IMR-90 (cell line): ENCODE measurements around the gene TMEM37. TPM values are rescaled to one million over a fixed set of nuclear protein-coding genes. Genes with fewer than 3 reads are reported as not detected.

Experiments
- ATAC-seq: fragments of 200-7000 bp; cut with Tn5 transposase; 2 replicates; pipeline ENCODE4 v1.9.1; 2020; ENCODE audit warnings: low read depth, mild to moderate bottlenecking, moderate library complexity
- BruUV-seq: library from RNA; stranded (reverse); fragments of 400-500 nt; replicated peaks from 2 replicates; lab custom pipeline; 2021; lab: Mats Ljungman, UMichigan
- CTCF ChIA-PET: fragments of 300-600 bp; formaldehyde crosslinking; extraction: SDS; loops from one replicate; lab custom pipeline; 2021; ENCODE audit warnings: antibody characterized with exemption; lab: Yijun Ruan, JAX
- POLR2A ChIA-PET: fragments of 300-600 bp; sonication (Branson Sonifier 250); formaldehyde crosslinking; loops from one replicate; lab custom pipeline; 2022; ENCODE audit warnings: antibody characterized with exemption; ENCODE audit not compliant: unreplicated experiment; lab: Charles Lee
- DNase-seq: peaks from one replicate; pipeline ENCODE4 v3.0.0; 2013
- H2AFZ ChIP-seq: replicated peaks from 2 replicates; pipeline ENCODE3; 2013; ENCODE audit warnings: low read length, mild to moderate bottlenecking; ENCODE audit not compliant: poor library complexity
- H2AK5ac ChIP-seq: 2 replicates; pipeline ENCODE4 v1.6.1; 2013; ENCODE audit warnings: low read depth, low read length, inconsistent platforms
- H2AK9ac ChIP-seq: replicated peaks from 2 replicates; pipeline ENCODE3; 2013; ENCODE audit warnings: mild to moderate bottlenecking, low read depth, low read length, moderate library complexity; ENCODE audit not compliant: poor library complexity
- H2BK120ac ChIP-seq: 2 replicates; pipeline ENCODE4 v1.6.1; 2013; ENCODE audit warnings: low read depth, low read length, inconsistent platforms
- H2BK15ac ChIP-seq: 3 replicates; pipeline ENCODE4 v1.6.1; 2013; ENCODE audit warnings: low read depth, low read length, inconsistent platforms
- H2BK20ac ChIP-seq: 2 replicates; pipeline ENCODE4 v1.6.1; 2013; ENCODE audit warnings: low read depth, mild to moderate bottlenecking, inconsistent platforms, low read length, moderate library complexity
- H2BK5ac ChIP-seq: 2 replicates; pipeline ENCODE4 v1.6.1; 2013; ENCODE audit warnings: mild to moderate bottlenecking, low read depth, low read length, inconsistent platforms; ENCODE audit not compliant: poor library complexity, severe bottlenecking
- H3K14ac ChIP-seq: replicated peaks from 2 replicates; pipeline ENCODE4 v1.6.1; 2013; ENCODE audit warnings: low read depth, low read length, inconsistent platforms
- H3K18ac ChIP-seq: 2 replicates; pipeline ENCODE4 v1.6.1; 2013; ENCODE audit warnings: low read depth, low read length, control low read depth
- H3K23ac ChIP-seq: 2 replicates; pipeline ENCODE4 v1.6.1; 2013; ENCODE audit warnings: low read depth, low read length, inconsistent platforms
- H3K27ac ChIP-seq: 2 replicates; pipeline ENCODE4 v1.5.1; 2013; ENCODE audit warnings: mild to moderate bottlenecking, control low read depth, low read length; ENCODE audit not compliant: insufficient read depth
- H3K27me3 ChIP-seq: 2 replicates; pipeline ENCODE4 v1.6.1; 2013; ENCODE audit warnings: low read length; ENCODE audit not compliant: control insufficient read depth, insufficient read depth
- H3K36me3 ChIP-seq: 2 replicates; pipeline ENCODE4 v1.6.1; 2013; ENCODE audit warnings: low read length, mixed read lengths; ENCODE audit not compliant: control insufficient read depth, insufficient read depth
- H3K4ac ChIP-seq: 2 replicates; pipeline ENCODE4 v1.6.1; 2013; ENCODE audit warnings: low read depth, low read length, inconsistent platforms
- H3K4me1 ChIP-seq: 2 replicates; pipeline ENCODE4 v1.6.1; 2013; ENCODE audit warnings: low read length, mixed read lengths; ENCODE audit not compliant: control insufficient read depth, insufficient read depth
- H3K4me2 ChIP-seq: 2 replicates; pipeline ENCODE4 v1.6.1; 2013; ENCODE audit warnings: low read depth, mild to moderate bottlenecking, control low read depth, low read length, moderate library complexity
- H3K4me3 ChIP-seq: 2 replicates; pipeline ENCODE4 v1.5.1; 2013; ENCODE audit warnings: low read depth, mild to moderate bottlenecking, control low read depth, low read length, moderate library complexity; ENCODE audit not compliant: insufficient read depth
- H3K56ac ChIP-seq: 2 replicates; pipeline ENCODE4 v1.6.1; 2013; ENCODE audit warnings: low read length, inconsistent platforms; ENCODE audit not compliant: insufficient read depth; ENCODE audit errors: extremely low read depth
- H3K79me1 ChIP-seq, 2 experiments: 2 replicates each; pipeline ENCODE4 v1.6.1; 2013; ENCODE audit warnings: low read length in 2 of 2, inconsistent platforms in 1 of 2, low read depth in 1 of 2
- H3K9ac ChIP-seq: 2 replicates; pipeline ENCODE4 v1.6.1; 2013; ENCODE audit warnings: low read depth, low read length, control low read depth
- H3K9me1 ChIP-seq: 2 replicates; pipeline ENCODE4 v1.6.1; 2013; ENCODE audit warnings: low read length, inconsistent platforms; ENCODE audit not compliant: insufficient read depth
- H3K9me3 ChIP-seq: 2 replicates; pipeline ENCODE4 v1.6.1; 2013; ENCODE audit warnings: low read length; ENCODE audit not compliant: control insufficient read depth, insufficient read depth
- H4K20me1 ChIP-seq: 2 replicates; pipeline ENCODE4 v1.6.1; 2013; ENCODE audit warnings: low read length, inconsistent platforms; ENCODE audit not compliant: insufficient read depth
- H4K5ac ChIP-seq: 2 replicates; pipeline ENCODE4 v1.6.1; 2013; ENCODE audit warnings: mild to moderate bottlenecking, low read depth, low read length, control low read depth
- H4K8ac ChIP-seq, 2 experiments: 2 replicates each; pipeline ENCODE4 v1.6.1; 2013; ENCODE audit warnings: low read depth in 2 of 2, low read length in 2 of 2, control low read depth in 1 of 2, inconsistent platforms in 1 of 2
- H4K91ac ChIP-seq: 2 replicates; pipeline ENCODE4 v1.6.1; 2013; ENCODE audit warnings: low read depth, low read length, inconsistent platforms; ENCODE audit not compliant: insufficient read depth
- BHLHE40 ChIP-seq: fragments of 150-350 bp; IDR thresholded peaks from 2 replicates; pipeline ENCODE4 v1.6.1; 2016; ENCODE audit warnings: mild to moderate bottlenecking, low read depth, low read length
- CEBPB ChIP-seq: IDR thresholded peaks from 2 replicates; pipeline ENCODE4 v1.6.1; 2012; ENCODE audit warnings: low read depth, low read length, improper control_type of control experiment
- CHD1 ChIP-seq: IDR thresholded peaks from 2 replicates; pipeline ENCODE4 v1.6.1; 2012; ENCODE audit warnings: low read depth, low read length, improper control_type of control experiment
- NFE2L2 ChIP-seq: fragments of 150-350 bp; IDR thresholded peaks from 2 replicates; pipeline ENCODE4 v1.6.1; 2016; ENCODE audit warnings: low read depth, mild to moderate bottlenecking, low read length
- POLR2A ChIP-seq: IDR thresholded peaks from 2 replicates; pipeline ENCODE4 v1.6.1; 2012; ENCODE audit warnings: mild to moderate bottlenecking, low read depth, low read length
- RAD21 ChIP-seq: IDR thresholded peaks from 2 replicates; pipeline ENCODE4 v1.6.1; 2012; ENCODE audit warnings: low read length, improper control_type of control experiment
- RFX5 ChIP-seq: IDR thresholded peaks from 2 replicates; pipeline ENCODE4 v1.8.0; 2012; ENCODE audit warnings: low read depth, mild to moderate bottlenecking, low read length, moderate library complexity
- SMC3 ChIP-seq: fragments of 150-350 bp; IDR thresholded peaks from 2 replicates; pipeline ENCODE4 v1.6.1; 2016; ENCODE audit warnings: low read depth, mild to moderate bottlenecking, antibody characterized with exemption, low read length, moderate library complexity
- WGBS, 2 experiments: methylation state at CpG; one replicate each; pipeline versions ENCODE4 v1.1.5 to v1.1.7; 2013; ENCODE audit warnings: missing lambda C conversion rate in 2 of 2; ENCODE audit not compliant: insufficient read length in 1 of 2; ENCODE audit errors: extremely low coverage in 2 of 2; 5-methylcytosine and 5-hydroxymethylcytosine counted together
- dilution Hi-C: fragments of 300-500 bp; cut with HindIII; formaldehyde crosslinking; loops from one replicate; pipeline ENCODE4 v1.14.3; 2018; ENCODE audit warnings: low sequenced_read_pairs; ENCODE audit not compliant: unreplicated experiment
- in situ Hi-C: fragments of 300-500 bp; cut with MboI; formaldehyde crosslinking; loops from 3 replicates; pipeline ENCODE4 v1.14.3; 2019; ENCODE audit warnings: low sequenced_read_pairs, inconsistent platforms, mixed read lengths
- intact Hi-C: fragments of 100-400 bp; cut with micrococcal nuclease; formaldehyde crosslinking; loops from 2 replicates; pipeline ENCODE4 v1.10.0; 2022
- polyA plus RNA-seq, 3 experiments: library from polyadenylated mRNA; depleted of rRNA; stranded (reverse); fragments of >200 nt; gene quantifications; 2 replicates each; pipeline ENCODE4 v1.2.3, GENCODE V29; 2012; ENCODE audit warnings: low replicate concordance in 1 of 3
- total RNA-seq: library from RNA; depleted of rRNA; stranded (reverse); fragments of >200 nt; gene quantifications from 2 replicates; pipeline ENCODE4 v1.2.3, GENCODE V29; 2012
- TF ChIP-seq, protein P1 (sequence below): fragments of 150-350 bp; IDR thresholded peaks from 2 replicates; pipeline ENCODE4 v1.6.1; 2017; ENCODE audit warnings: mild to moderate bottlenecking, antibody characterized with exemption, low read length, low read depth
- TF ChIP-seq, protein P2 (sequence below): fragments of 150-350 bp; IDR thresholded peaks from 2 replicates; pipeline ENCODE4 v1.6.1; 2016; ENCODE audit warnings: low read depth, mild to moderate bottlenecking, low read length, moderate library complexity, borderline replicate concordance
- TF ChIP-seq, protein P3 (sequence below): conservative IDR thresholded peaks from 2 replicates; pipeline ENCODE4 v1.5.1; 2012; ENCODE audit warnings: mild to moderate bottlenecking, low read depth, low read length, improper control_type of control experiment

TMEM37 gene
- total and polyA plus RNA-seq, 2 of the 4 experiments (the other 2 are of a cell fraction): under 0.01 to 0.39 TPM

- peaks cover 3% of the 10 kb centered on the region; the same call in 1 of the 2 replicates for H3K4me1 ChIP-seq
- H3K23ac ChIP-seq: no peak overlapping the region
- TF ChIP-seq POLR2A (no peak), RFX5 (no peak), SMC3 (no peak), BHLHE40 (no peak), RAD21 (no peak), NFE2L2 (no peak), CEBPB (no peak), CHD1 (no peak)
- TF ChIP-seq, protein P1, sequence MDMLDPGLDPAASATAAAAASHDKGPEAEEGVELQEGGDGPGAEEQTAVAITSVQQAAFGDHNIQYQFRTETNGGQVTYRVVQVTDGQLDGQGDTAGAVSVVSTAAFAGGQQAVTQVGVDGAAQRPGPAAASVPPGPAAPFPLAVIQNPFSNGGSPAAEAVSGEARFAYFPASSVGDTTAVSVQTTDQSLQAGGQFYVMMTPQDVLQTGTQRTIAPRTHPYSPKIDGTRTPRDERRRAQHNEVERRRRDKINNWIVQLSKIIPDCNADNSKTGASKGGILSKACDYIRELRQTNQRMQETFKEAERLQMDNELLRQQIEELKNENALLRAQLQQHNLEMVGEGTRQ: no peak
- TF ChIP-seq, protein P2, sequence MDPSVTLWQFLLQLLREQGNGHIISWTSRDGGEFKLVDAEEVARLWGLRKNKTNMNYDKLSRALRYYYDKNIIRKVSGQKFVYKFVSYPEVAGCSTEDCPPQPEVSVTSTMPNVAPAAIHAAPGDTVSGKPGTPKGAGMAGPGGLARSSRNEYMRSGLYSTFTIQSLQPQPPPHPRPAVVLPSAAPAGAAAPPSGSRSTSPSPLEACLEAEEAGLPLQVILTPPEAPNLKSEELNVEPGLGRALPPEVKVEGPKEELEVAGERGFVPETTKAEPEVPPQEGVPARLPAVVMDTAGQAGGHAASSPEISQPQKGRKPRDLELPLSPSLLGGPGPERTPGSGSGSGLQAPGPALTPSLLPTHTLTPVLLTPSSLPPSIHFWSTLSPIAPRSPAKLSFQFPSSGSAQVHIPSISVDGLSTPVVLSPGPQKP: no peak
- TF ChIP-seq, protein P3, sequence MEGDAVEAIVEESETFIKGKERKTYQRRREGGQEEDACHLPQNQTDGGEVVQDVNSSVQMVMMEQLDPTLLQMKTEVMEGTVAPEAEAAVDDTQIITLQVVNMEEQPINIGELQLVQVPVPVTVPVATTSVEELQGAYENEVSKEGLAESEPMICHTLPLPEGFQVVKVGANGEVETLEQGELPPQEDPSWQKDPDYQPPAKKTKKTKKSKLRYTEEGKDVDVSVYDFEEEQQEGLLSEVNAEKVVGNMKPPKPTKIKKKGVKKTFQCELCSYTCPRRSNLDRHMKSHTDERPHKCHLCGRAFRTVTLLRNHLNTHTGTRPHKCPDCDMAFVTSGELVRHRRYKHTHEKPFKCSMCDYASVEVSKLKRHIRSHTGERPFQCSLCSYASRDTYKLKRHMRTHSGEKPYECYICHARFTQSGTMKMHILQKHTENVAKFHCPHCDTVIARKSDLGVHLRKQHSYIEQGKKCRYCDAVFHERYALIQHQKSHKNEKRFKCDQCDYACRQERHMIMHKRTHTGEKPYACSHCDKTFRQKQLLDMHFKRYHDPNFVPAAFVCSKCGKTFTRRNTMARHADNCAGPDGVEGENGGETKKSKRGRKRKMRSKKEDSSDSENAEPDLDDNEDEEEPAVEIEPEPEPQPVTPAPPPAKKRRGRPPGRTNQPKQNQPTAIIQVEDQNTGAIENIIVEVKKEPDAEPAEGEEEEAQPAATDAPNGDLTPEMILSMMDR: no peak
- H2BK120ac ChIP-seq: no peak overlapping the region
- WGBS, 2 experiments: 34% methylated on average over 3 of the region's 7 CpGs; no CpG with 5 or more reads in 1 of the 2 experiments
- H3K18ac ChIP-seq: no peak overlapping the region
- H2AFZ ChIP-seq: no peak overlapping the region
- CTCF ChIA-PET: no interaction called here
- dilution Hi-C loops (no loop called here), in situ Hi-C loops (no loop called here), intact Hi-C loops (no loop called here)
- H2BK15ac ChIP-seq: no peak overlapping the region
- no peak overlapping the region for H3K14ac ChIP-seq
- no peak overlapping the region for H4K8ac ChIP-seq
- BruUV-seq: no TSS peak
- no peak overlapping the region for H2AK9ac ChIP-seq
- POLR2A ChIA-PET: no interaction called here
- no peak overlapping the region for H2BK5ac ChIP-seq
- no peaks in the 10 kb centered on the region for H3K9me1 ChIP-seq
- no peak overlapping the region for H2AK5ac ChIP-seq
- DNase-seq (no peak), ATAC-seq (no peak)
- H3K4me2 ChIP-seq: no peak overlapping the region
- H4K20me1 ChIP-seq: no peaks in the 10 kb centered on the region
- peaks cover 49% of the 10 kb centered on the region for H3K27me3 ChIP-seq
- H3K27ac ChIP-seq: no peak overlapping the region
- no peaks in the 10 kb centered on the region; the same call in 1 of the 2 replicates for H3K9me3 ChIP-seq
- H3K56ac ChIP-seq: no peak overlapping the region
- no peak overlapping the region for H3K4ac ChIP-seq
- H4K5ac ChIP-seq: no peak overlapping the region
- no peak overlapping the region for H2BK20ac ChIP-seq
- H3K36me3 ChIP-seq: no peaks in the 10 kb centered on the region
- no peaks in the 10 kb centered on the region for H3K79me1 ChIP-seq
- no peak overlapping the region for H4K91ac ChIP-seq
- no peak overlapping the region for H3K9ac ChIP-seq
- H3K4me3 ChIP-seq: no peak overlapping the region
Measured at GRCh38 chr2:119435953-119436297, 4.3 kb downstream of the TMEM37 start.
